ENCODE results near the gene URM1.
"Not testable (repeated sequence)": the region's sequence is repeated elsewhere in the genome, so short reads cannot be mapped to it uniquely, and the experiment has no call there.

Gene URM1

DNA sequence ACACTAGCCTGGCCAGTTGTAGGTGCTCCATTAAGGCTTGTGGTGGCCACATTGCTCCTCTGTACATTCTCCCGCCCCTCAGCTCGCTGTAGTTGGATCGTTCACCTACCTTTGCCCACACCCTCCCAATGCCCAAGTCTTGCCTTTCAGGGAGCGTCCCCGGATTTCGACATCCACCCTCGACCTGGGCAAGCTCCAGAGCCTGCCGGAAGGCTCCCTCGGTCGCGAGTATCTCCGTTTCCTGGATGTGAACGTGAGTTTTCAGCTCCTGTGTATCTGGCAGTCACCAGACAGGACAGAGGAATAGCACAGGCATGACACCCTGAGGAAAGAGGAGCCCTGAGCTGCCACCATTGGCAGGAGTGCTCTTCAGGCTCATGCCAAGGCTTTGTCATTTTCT, 45.5 kb upstream of the URM1 start:
- peaks cover 13 to 22% (median 18%) of the 10 kb centered on the region in 4 experiments for H3K4me1 ChIP-seq (ENCODE audit: control extremely low read depth in 1 of 4, control insufficient read depth in 4 of 4, insufficient read depth in 4 of 4, low read length in 3 of 4)
- DNase-seq, result no peak
- no peak overlapping the region for H3K4me3 ChIP-seq (ENCODE audit: control insufficient read depth in 1 of 7, extremely low read depth in 1 of 7, insufficient read depth in 4 of 7, low read depth in 2 of 7, low read length in 6 of 7)
- H3K27ac ChIP-seq (ENCODE audit: insufficient read depth in 1 of 2, low read depth in 1 of 2, low read length in 2 of 2, poor library complexity in 1 of 2, severe bottlenecking in 2 of 2), result no peak overlapping the region
- CTCF ChIA-PET, result interaction anchor here (1.0 to 1.5 kb wide), 4 partner anchors 11 to 94 kb away, joined by 4 to 5 read pairs (median 4); partner anchors contain the start of gene CERCAM
- peaks cover 0 to 36% (median 22%) of the 10 kb centered on the region in 4 experiments for H3K36me3 ChIP-seq (ENCODE audit: control insufficient read depth in 4 of 4, insufficient read depth in 4 of 4, low read length in 3 of 4)
- POLR2A ChIA-PET, result no interaction called here
- no peaks in the 10 kb centered on the region for H3K9me3 ChIP-seq (ENCODE audit: control extremely low read depth in 1 of 5, control insufficient read depth in 4 of 5, insufficient read depth in 2 of 5, low read depth in 1 of 5, low read length in 4 of 5)
- WGBS (ENCODE audit: insufficient coverage), result 97% methylated on average over 12 of the region's 13 CpGs
- H3K27me3 ChIP-seq (replicated peaks in 2 of 5; ENCODE audit: control insufficient read depth in 4 of 5, insufficient read depth in 5 of 5, low read length in 4 of 5), result no peaks in the 10 kb centered on the region

DNA sequence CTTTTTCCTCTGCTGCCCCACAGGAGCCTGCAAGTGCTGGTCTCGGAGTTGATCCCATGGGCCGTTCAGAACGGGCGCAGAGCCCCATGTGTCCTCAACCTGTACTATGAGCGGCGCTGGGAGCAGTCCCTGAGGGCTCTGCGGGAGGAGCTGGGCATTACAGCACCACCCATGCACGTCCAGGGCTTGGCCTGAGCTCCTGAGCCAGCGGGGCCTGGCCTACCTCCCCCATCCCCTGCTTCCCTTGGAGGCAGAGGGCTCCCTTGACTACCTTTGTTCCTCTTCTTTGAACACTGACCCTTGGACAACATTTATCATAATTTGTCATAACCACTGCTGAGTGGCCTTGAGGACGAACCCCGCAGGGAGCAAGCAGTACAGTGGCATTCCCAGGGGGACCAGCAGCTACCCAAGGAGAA, 37.7 kb upstream of the URM1 start:
- POLR2A ChIA-PET, result no interaction called here
- H3K4me3 ChIP-seq (ENCODE audit: control insufficient read depth in 1 of 7, extremely low read depth in 1 of 7, insufficient read depth in 4 of 7, low read depth in 2 of 7, low read length in 6 of 7), result no peak overlapping the region
- 98% methylated on average over 6 of the region's 11 CpGs for WGBS (ENCODE audit: insufficient coverage)
- no peak overlapping the region for H3K27ac ChIP-seq (ENCODE audit: insufficient read depth in 1 of 2, low read depth in 1 of 2, low read length in 2 of 2, poor library complexity in 1 of 2, severe bottlenecking in 2 of 2)
- CTCF ChIA-PET, result interaction anchor here (1.6 kb wide), 1 partner anchor 74 kb away, joined by 3 read pairs; no protein-coding TSS in a partner anchor
- no peaks in the 10 kb centered on the region for H3K4me1 ChIP-seq (ENCODE audit: control extremely low read depth in 1 of 4, control insufficient read depth in 4 of 4, insufficient read depth in 4 of 4, low read length in 3 of 4)
- no peak for DNase-seq
- peaks cover 0 to 38% (median 18%) of the 10 kb centered on the region in 4 experiments for H3K36me3 ChIP-seq (ENCODE audit: control insufficient read depth in 4 of 4, insufficient read depth in 4 of 4, low read length in 3 of 4)
- H3K27me3 ChIP-seq (replicated peaks in 2 of 5; ENCODE audit: control insufficient read depth in 4 of 5, insufficient read depth in 5 of 5, low read length in 4 of 5), result no peaks in the 10 kb centered on the region
- no peaks in the 10 kb centered on the region for H3K9me3 ChIP-seq (ENCODE audit: control extremely low read depth in 1 of 5, control insufficient read depth in 4 of 5, insufficient read depth in 2 of 5, low read depth in 1 of 5, low read length in 4 of 5)

DNA sequence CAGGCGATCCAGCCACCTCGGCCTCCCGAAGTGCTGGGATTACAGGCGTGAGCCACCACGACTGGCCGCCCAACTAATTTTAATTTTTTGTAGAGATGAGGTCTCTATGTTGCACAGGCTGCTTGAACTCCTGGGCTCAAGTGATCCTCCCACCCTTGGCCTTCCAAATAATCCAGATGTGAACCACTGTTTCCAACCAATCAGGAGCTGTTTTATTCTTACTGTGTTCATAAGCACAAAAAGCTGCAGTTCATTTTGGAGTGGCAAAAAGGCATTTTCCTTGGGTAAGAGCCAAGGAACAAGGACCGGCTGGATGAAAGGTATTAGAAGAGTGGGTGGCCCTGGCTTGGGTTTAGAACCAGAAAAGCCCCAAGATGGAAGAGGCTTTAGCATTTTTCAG, 36.0 kb upstream of the URM1 start:
- no peaks in the 10 kb centered on the region for H3K27me3 ChIP-seq (replicated peaks in 2 of 5; ENCODE audit: control insufficient read depth in 4 of 5, insufficient read depth in 5 of 5, low read length in 4 of 5)
- no peaks in the 10 kb centered on the region for H3K9me3 ChIP-seq (ENCODE audit: control extremely low read depth in 1 of 5, control insufficient read depth in 4 of 5, insufficient read depth in 2 of 5, low read depth in 1 of 5, low read length in 4 of 5)
- peaks cover 0 to 2% (median 1%) of the 10 kb centered on the region in 4 experiments for H3K4me1 ChIP-seq (ENCODE audit: control extremely low read depth in 1 of 4, control insufficient read depth in 4 of 4, insufficient read depth in 4 of 4, low read length in 3 of 4)
- CTCF ChIA-PET, result interaction anchor here (1.2 kb wide), 1 partner anchor 32 kb away, joined by 3 read pairs; no protein-coding TSS in a partner anchor
- H3K4me3 ChIP-seq (ENCODE audit: control insufficient read depth in 1 of 7, extremely low read depth in 1 of 7, insufficient read depth in 4 of 7, low read depth in 2 of 7, low read length in 6 of 7), result no peak overlapping the region
- H3K27ac ChIP-seq (ENCODE audit: insufficient read depth in 1 of 2, low read depth in 1 of 2, low read length in 2 of 2, poor library complexity in 1 of 2, severe bottlenecking in 2 of 2), result no peak overlapping the region
- POLR2A ChIA-PET, result no interaction called here
- no peak for DNase-seq
- peaks cover 0 to 32% (median 15%) of the 10 kb centered on the region in 4 experiments for H3K36me3 ChIP-seq (ENCODE audit: control insufficient read depth in 4 of 4, insufficient read depth in 4 of 4, low read length in 3 of 4)
- 97% methylated on average over 6 of the region's 7 CpGs for WGBS (ENCODE audit: insufficient coverage)

DNA sequence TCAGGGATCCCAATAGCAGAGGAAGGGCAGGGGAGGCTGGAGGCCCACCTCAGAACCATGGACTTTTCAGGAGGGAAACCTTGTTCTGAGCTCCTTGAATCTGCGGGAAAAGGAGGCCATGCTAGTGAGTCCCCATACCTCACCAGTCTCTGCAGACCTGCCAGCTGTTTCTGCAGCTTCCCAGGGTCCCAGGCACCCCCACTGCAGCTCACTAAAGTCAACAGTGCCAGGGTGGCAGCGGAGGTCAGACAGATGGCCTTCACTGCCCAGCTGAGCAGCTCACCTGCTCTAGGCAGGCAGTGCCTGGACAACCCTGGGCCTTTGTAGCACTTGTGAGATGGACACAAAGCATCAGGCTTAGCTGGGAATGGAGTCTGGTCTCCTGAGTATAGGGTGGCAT, 35.3 kb upstream of the URM1 start:
- H3K27me3 ChIP-seq (replicated peaks in 2 of 5; ENCODE audit: control insufficient read depth in 4 of 5, insufficient read depth in 5 of 5, low read length in 4 of 5), result no peaks in the 10 kb centered on the region
- H3K36me3 ChIP-seq (ENCODE audit: control insufficient read depth in 4 of 4, insufficient read depth in 4 of 4, low read length in 3 of 4), result peaks cover 0 to 32% (median 15%) of the 10 kb centered on the region in 4 experiments

DNA sequence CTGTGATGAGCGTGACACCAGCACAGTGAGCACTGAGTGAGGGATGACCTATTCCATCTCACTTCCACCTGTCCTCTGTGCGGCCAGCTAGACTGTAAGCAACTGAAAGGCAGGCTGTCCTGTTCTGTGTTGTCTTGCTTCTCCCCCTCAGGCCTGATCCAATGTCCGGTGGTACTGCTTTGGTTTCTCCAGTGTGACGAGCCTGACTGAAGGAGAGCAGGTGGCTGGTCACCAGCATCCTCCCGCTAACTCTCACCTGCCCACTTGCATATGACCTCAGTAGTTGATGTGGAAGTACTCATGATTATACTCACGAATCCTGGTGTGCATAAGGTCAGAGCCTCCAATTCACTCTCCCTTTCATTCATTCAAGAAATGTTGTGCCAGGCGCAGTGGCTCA, 33.2 kb upstream of the URM1 start:
- Histone ChIP-seq H3K36me3 (ENCODE audit: control insufficient read depth in 4 of 4, insufficient read depth in 4 of 4, low read length in 3 of 4) (peaks cover 0 to 24% (median 9%) of the 10 kb centered on the region in 4 experiments), H3K27me3 (replicated peaks in 2 of 5; ENCODE audit: control insufficient read depth in 4 of 5, insufficient read depth in 5 of 5, low read length in 4 of 5) (no peaks in the 10 kb centered on the region), H3K4me1 (ENCODE audit: control extremely low read depth in 1 of 4, control insufficient read depth in 4 of 4, insufficient read depth in 4 of 4, low read length in 3 of 4) (peaks cover 3 to 12% (median 11%) of the 10 kb centered on the region in 4 experiments), H3K27ac (ENCODE audit: insufficient read depth in 1 of 2, low read depth in 1 of 2, low read length in 2 of 2, poor library complexity in 1 of 2, severe bottlenecking in 2 of 2) (no peak overlapping the region), H3K4me3 (ENCODE audit: control insufficient read depth in 1 of 7, extremely low read depth in 1 of 7, insufficient read depth in 4 of 7, low read depth in 2 of 7, low read length in 6 of 7) (no peak overlapping the region), H3K9me3 (ENCODE audit: control extremely low read depth in 1 of 5, control insufficient read depth in 4 of 5, insufficient read depth in 2 of 5, low read depth in 1 of 5, low read length in 4 of 5) (no peaks in the 10 kb centered on the region)
- CTCF ChIA-PET, result no interaction called here
- DNase-seq, result no peak
- WGBS (ENCODE audit: insufficient coverage), result 100% methylated on average over 6 of the region's 7 CpGs
- POLR2A ChIA-PET, result no interaction called here

More for the DNA sequence above, 35.3 kb upstream of the URM1 start:
- ChIA-PET CTCF (interaction anchor here (0.8 to 1.3 kb wide), 3 partner anchors 11 to 84 kb away, joined by 3 to 5 read pairs (median 3); no protein-coding TSS in a partner anchor), POLR2A (no interaction called here)
- no peak for DNase-seq
- H3K4me1 ChIP-seq (ENCODE audit: control extremely low read depth in 1 of 4, control insufficient read depth in 4 of 4, insufficient read depth in 4 of 4, low read length in 3 of 4), result peaks cover under 1 to 6% (median 4%) of the 10 kb centered on the region in 4 experiments
- 100% methylated on average over 2 of the region's 2 CpGs for WGBS (ENCODE audit: insufficient coverage)
- H3K4me3 ChIP-seq (ENCODE audit: control insufficient read depth in 1 of 7, extremely low read depth in 1 of 7, insufficient read depth in 4 of 7, low read depth in 2 of 7, low read length in 6 of 7), result no peak overlapping the region
- no peaks in the 10 kb centered on the region for H3K9me3 ChIP-seq (ENCODE audit: control extremely low read depth in 1 of 5, control insufficient read depth in 4 of 5, insufficient read depth in 2 of 5, low read depth in 1 of 5, low read length in 4 of 5)
- H3K27ac ChIP-seq (ENCODE audit: insufficient read depth in 1 of 2, low read depth in 1 of 2, low read length in 2 of 2, poor library complexity in 1 of 2, severe bottlenecking in 2 of 2), result no peak overlapping the region

DNA sequence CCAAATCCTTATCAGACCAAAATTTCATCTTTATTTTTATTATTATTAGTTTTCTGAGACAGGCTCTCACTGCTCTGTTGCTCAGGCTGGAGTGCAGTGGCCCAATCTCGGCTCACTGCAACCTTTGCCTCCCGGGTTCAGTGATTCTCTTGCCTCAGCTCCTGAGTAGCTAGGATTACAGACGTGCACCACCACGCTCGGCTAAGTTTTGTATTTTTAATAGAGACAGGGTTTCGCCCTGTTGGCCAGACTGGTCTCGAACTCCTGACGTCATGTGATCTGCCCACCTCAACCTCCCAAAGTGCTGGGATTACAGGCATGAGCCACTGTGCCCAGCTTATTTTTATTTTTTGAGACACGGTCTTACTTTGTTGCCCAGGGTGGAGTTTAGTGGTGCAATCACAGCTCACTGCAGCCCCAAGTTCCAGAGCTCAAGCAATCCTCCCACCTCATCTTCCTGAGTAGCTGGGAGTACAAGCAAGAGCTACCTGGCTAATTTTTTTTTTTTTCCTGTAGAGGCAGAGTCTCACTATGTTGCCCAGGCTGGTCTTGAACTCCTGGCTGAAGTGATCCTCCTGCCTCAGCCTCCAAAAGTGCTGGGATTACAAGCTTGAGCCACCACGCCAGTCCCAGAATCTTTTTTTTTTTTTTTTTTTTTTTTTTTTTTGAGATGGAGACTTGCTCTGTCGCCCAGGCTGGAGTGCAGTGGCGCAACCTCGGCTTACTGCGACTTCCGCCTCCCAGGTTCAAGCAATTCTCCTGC, 32.1 kb upstream of the URM1 start:
- ChIA-PET POLR2A (interaction anchor here (0.7 kb wide), 1 partner anchor 21 kb away, joined by 5 read pairs; no protein-coding TSS in a partner anchor), CTCF (interaction anchor here (0.6 kb wide), 1 partner anchor 453 kb away, joined by 3 read pairs; no protein-coding TSS in a partner anchor)
- Histone ChIP-seq H3K36me3 (ENCODE audit: control insufficient read depth in 4 of 4, insufficient read depth in 4 of 4, low read length in 3 of 4) (peaks cover 0 to 24% (median 7%) of the 10 kb centered on the region in 4 experiments), H3K4me1 (ENCODE audit: control extremely low read depth in 1 of 4, control insufficient read depth in 4 of 4, insufficient read depth in 4 of 4, low read length in 3 of 4) (peaks cover 3 to 12% (median 11%) of the 10 kb centered on the region in 4 experiments)
- H3K9me3 ChIP-seq (ENCODE audit: control extremely low read depth in 1 of 5, control insufficient read depth in 4 of 5, insufficient read depth in 2 of 5, low read depth in 1 of 5, low read length in 4 of 5); H3K27me3 ChIP-seq (replicated peaks in 2 of 5; ENCODE audit: control insufficient read depth in 4 of 5, insufficient read depth in 5 of 5, low read length in 4 of 5); H3K27ac ChIP-seq (ENCODE audit: insufficient read depth in 1 of 2, low read depth in 1 of 2, low read length in 2 of 2, poor library complexity in 1 of 2, severe bottlenecking in 2 of 2); H3K4me3 ChIP-seq (ENCODE audit: control insufficient read depth in 1 of 7, extremely low read depth in 1 of 7, insufficient read depth in 4 of 7, low read depth in 2 of 7, low read length in 6 of 7); DNase-seq: not testable (repeated sequence)
- WGBS (ENCODE audit: insufficient coverage), result over 99% methylated on average over 12 of the region's 15 CpGs
